IPS DF 19.7 (cell line): ENCODE data around the gene REG4.
"Not testable (repeated sequence)": the region's sequence is repeated elsewhere in the genome, so short reads cannot be mapped to it uniquely, and the experiment has no call there.

ENCODE experiments used
- DNase-seq: peaks from one replicate; pipeline ENCODE4 v3.0.0-alpha.2; 2013; ENCODE audit warnings: low read depth, low spot score

The REG4 gene

DNA sequence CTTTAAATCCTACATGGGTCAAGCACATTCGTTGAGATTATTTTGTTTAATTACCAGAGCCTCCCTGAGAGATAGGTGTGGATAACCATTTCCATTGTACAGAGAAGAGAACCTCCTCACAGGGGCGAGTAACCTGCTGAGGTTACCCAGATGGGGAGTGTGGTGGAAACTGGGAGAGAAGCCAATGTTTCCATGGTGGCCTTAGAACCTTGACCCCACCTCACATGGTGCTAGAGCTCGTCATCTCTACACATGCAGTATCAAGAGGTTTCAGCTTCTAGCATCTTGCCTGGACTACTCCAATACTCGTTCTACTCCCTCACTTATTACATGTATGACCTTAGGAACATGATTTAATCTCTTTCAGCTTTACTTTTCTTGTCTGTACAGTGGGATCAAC, 4.8 kb downstream of the REG4 start:
- no peak for DNase-seq

DNA sequence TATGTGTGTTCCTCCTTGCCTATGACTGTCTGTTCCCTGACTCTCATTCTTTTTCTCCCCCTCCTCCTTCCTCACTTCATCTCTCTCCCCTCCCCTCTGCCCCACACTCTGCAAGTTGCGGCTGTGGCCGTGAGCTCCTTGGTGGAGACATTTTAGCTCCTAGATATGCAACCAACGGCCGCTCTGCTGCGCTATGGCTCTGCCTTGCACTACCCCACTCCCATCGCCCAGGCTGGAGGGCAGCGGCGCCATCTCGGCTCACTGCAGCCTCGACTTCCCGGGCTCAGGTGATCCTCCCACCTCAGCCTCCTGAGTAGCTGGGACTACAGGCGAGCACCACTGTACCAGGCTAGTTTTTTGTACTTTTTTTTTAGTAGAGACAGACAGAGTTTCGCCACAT, 5.5 kb downstream of the REG4 start:
- no peak for DNase-seq

DNA sequence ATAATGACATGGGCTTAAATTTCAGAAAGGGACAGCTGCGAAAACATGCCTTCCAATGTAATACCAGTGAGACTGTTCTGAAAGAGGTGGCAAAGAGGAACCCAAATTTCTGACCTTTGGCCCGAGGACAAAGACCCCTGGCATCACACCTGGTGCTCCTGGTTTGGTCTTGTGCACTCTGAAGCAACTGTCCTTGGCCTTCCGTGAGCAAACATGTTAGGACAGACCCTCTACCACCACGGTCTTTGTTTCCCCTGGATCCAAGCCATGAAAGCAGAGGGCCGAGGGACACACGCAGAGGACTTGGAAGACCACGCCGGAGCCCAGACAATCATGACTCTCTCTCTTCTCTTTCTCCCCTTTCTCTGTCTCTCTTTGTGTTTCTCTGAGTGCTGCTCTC, 6.0 kb downstream of the REG4 start:
- DNase-seq, result no peak

DNA sequence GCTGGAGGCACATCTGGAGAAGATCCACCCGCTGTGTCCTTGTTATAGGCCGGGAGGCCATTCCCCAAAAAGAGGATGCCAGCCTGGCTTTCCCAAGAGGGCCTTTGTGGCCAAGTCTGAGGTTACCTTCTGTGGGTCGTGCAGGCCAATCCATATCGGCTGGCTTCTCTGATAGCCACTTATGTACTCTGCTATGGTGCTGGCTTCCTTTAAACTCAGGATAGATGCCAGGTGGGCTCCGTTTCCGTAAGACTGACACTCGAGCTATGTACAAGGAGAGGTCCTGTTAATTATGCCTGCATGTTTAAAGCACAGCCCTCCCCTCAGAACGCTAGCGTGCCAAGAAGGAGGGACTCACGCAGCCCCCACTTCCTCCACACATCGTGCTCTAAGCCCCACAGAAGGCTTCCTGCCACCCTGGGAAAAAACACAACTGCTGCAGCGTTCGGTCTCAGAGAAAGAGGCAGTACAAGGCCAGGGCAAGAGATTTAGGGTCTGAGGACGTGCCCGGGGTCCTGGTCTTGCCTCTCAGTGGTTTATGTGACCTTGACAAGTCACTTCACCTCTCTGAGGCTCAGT, 11.6 kb downstream of the REG4 start:
- DNase-seq, result no peak

DNA sequence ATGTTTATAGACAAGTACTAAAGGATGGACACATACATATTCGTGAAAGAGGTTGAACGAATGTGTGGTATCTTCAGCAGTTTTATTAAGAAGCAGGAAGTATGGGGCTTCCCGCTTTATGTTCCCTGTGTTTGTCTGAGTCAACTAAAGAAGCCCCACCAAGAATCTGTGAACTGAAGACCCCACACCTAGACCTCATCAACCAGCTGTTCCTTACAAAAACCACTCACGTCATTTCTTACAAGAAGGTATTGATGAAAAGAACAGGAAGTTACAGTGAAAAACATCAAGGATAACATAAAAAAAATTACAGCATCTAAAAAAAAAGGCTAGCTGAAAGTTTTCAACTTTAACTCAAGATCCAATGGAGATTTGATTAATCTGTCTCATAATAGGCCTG, 12.3 kb downstream of the REG4 start:
- no peak for DNase-seq

DNA sequence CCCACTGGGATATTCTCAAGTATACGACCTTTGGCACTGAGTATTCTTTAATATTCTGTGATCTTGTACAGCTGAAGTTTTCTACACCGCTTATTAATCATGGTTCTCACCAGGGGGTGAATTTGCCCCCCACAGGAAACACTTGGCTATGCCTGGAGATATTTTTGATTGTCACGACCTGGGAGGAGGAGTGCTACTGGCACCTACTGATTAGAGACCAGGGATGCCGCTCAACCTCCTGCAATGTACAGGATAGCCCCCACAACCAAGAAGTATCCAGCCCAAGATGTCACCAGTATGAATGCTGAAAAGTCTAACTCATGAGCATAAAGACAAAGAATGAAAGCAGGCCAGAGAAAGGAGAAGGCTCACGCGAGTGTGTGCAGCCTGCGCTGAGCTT, 13.7 kb downstream of the REG4 start:
- DNase-seq, result no peak

GRCh38 chr1:119797162-119797561, 14.1 kb downstream of the REG4 start:
- DNase-seq, result no peak

GRCh38 chr1:119795261-119796200, 15.7 kb downstream of the REG4 start:
- no peak for DNase-seq

- no peak for DNase-seq
These were observed 16.4 kb downstream of the REG4 start for GRCh38 chr1:119794876-119795240.

- DNase-seq, result no peak
These were observed 16.9 kb downstream of the REG4 start for GRCh38 chr1:119794230-119794875.

DNA sequence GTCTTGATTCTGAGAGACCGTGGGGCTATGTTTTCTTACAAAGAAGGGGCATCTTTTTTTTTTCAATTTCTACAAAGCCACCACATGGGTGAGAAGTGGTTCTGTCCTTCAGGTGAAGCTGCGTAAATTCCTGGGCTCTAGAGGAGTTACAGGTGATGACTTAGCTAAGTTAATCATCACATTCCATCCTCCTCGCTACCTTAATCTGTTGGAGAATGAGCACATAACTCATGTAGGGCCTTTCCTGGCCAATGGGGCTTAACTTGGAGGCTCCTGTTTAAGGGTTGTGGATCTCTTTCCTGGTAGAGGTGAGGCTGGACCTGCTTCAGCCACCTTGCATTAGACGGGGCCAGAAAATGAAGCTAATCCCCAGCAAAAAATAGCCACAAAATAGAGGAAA, 19.9 kb downstream of the REG4 start:
- no peak for DNase-seq

GRCh38 chr1:119790451-119791198, 20.6 kb downstream of the REG4 start:
- no peak for DNase-seq

DNA sequence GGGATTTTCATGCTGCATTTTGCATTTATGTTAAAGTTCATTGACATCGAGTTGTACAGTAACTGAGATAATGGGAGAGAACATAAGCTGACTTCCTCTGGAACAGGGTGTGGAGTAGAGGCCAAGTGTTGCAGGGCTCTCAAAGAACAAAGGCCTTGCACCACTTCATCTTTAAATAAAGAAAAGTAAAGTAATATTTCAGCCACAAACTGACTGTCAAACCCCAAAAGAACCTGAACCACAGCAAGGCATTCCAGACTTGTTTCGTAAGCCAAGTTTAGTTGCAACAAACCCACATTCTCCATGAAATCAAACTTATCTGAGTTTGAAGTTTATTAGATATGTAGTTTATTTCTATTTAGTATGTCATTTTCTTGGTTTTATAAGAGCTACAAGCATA, 23.5 kb downstream of the REG4 start:
- DNase-seq, result no peak

DNA sequence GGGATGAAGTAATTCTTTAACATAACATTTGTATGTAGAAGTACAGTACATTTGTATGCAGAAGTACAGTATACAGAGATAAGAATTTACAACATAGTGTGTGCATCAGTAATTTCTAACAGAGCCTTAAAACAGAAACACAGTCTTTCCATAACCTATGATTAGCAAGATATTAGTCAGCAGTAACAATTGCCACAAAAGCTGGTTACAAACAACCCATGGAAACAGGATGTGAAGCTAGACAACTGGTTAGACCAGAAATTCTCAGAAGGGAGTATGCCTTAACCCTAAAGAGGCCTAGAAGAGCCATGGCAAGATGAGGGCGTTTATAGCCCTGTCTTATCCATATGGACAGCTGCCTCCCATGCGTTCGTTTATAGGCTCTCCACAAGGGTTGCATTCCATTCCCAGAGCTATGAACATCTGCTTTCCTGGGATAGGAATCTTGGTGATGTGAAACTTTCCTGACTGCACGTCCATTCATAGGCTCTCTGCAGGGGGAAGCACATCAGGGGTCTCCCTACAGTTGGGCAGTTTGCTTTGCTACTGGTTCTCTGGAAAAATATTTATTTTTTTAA, 24.7 kb downstream of the REG4 start:
- not testable (repeated sequence) for DNase-seq

- not testable (repeated sequence) for DNase-seq
These were observed 25.2 kb downstream of the REG4 start for GRCh38 chr1:119786046-119786445.

GRCh38 chr1:119784191-119784781, 27.0 kb downstream of the REG4 start:
- no peak for DNase-seq

DNA sequence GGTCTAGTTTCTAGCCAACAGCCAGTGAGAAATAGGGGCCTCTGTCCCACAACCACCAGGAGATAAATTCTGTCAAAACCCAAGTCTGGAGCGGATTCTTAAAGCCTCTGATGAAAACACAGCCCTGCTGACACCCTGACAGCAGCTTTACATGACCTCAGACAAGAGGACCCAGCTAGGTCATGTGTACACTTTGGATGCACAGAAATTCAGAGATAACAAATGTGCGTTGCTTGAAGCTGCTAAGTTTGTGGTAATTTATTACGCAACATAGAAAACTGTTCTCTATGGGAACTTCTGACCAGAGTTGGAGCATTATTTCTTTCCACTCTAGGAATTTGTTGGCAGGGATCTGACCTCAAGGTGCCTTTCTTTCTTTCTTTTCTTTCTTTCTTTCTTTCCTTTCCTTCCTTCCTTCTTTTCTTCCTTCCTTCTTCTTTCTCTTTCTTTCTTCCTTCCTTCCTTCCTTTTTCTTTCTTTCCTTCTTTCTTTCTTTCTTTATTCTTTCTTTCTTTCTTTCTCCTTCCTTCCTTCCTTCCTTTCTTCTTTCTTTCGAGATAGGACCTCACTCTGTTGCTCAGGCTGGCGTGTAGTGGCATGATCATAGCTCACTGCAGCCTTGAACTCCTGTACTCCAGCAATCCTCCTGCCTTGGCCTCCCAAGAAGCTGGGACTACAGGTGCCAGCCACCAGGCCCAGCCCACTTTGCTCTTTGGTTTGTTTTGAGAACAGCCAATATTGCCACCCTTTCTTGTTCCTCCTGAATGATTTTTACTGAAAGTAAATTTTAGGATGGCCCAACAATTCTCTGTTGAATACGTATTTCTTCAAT, 27.7 kb downstream of the REG4 start:
- DNase-seq, result no peak

DNA sequence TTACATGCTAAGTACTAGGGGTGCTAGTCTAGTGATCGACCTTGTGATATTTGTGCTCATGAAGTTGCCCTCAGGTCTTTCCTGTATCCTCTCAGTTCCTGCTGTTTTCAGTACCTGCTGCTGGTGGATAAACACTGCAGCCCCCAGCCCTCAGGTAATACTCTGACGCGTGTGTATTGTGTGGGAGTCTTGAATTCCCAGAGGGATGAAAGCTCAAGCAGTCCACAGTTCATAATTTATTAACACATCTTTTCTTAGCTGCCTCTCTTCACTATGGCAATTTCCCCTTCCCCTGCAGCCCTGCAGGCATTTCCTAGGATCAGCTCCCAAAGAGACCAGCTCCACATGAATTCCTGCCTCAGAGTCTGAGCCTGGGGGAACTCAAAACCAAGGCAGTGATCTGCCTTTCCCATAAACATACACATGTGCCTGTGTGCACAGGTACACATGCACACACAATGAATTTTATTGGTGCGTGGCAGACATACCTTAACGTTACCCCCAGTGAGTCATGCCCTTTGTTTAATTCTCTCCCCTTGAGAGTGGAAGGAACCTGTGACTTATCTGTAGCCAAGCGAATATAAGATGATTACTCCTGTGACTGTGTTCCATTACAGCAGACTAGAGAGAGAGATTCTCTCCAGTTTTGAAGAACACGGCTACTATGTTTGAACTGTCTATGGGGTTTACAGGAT, 28.5 kb downstream of the REG4 start:
- DNase-seq, result no peak

DNA sequence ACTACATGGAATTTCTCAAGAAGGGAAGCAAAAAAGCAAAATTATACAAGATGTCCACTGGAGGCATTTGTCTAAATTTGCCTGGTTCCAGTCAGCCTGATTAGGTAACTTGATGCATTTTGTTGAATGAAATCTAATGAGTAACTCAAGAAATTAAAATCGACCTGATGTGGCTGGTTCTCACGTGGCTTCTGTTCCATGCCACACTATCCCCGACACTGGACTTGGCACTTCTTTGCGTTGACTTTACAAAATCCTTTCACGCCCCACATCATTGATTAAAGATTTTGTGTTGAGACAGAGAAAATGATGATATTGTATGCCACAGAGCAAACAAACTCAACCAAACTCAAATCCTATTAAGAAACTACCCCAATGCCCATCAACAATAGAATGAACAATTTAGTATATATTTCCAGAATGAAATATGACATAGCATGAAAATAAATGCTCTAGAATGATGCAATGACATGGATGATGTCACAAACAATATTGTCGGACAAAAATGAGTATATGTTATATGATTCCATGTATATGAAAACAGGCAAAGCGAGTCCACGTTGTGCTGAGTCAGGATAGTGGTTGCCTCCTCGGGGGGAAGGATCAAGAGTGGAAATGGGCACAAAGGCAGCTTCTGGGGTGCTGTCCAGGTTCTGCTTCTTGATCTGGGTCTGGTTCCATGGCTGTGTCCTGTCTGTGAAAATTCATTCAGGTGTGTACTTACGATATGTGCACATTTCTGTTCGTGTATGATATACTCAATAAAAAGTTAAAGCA, 29.6 kb downstream of the REG4 start:
- no peak for DNase-seq
